SH-SY5Y (cell line): ENCODE data around the gene FEZ2.

Source experiments
- GATA2 ChIP-seq: IDR thresholded peaks from 2 replicates; pipeline ENCODE4 v1.6.1; 2011; ENCODE audit warnings: mild to moderate bottlenecking, low read depth, low read length
- GATA3 ChIP-seq: IDR thresholded peaks from 2 replicates; pipeline ENCODE4 v1.6.1; 2011; ENCODE audit warnings: low read depth, mild to moderate bottlenecking, low read length, moderate library complexity

GRCh38 chr2:36567711-36568408, 30.1 kb downstream of the FEZ2 start:
- TF ChIP-seq GATA2 (no peak), GATA3 (no peak)
